HG03354 (cell line): ENCODE data around the gene PIK3R5.

Experiments
- ATAC-seq: cut with Tn5 transposase; IDR thresholded peaks from one replicate; pipeline ENCODE4 v1.9.1; 2021; ENCODE audit warnings: mild to moderate bottlenecking; ENCODE audit not compliant: unreplicated experiment, poor library complexity, severe bottlenecking

Gene PIK3R5

GRCh38 chr17:8934346-8934745, 31.2 kb downstream of the PIK3R5 start:
- no peak for ATAC-seq

- ATAC-seq, result no peak
Measured at GRCh38 chr17:8930649-8931048, 34.9 kb downstream of the PIK3R5 start.

GRCh38 chr17:8928347-8928746, 37.2 kb downstream of the PIK3R5 start:
- ATAC-seq, result no peak

- no peak for ATAC-seq
Measured at GRCh38 chr17:8927395-8927794, 38.1 kb downstream of the PIK3R5 start.

- no peak for ATAC-seq
Measured at GRCh38 chr17:8925808-8926207, 39.7 kb downstream of the PIK3R5 start.

- no peak for ATAC-seq
Measured at GRCh38 chr17:8925141-8925540, 40.4 kb downstream of the PIK3R5 start.

- peak; percentile 84 for ATAC-seq
Measured at GRCh38 chr17:8924595-8924994, 40.9 kb downstream of the PIK3R5 start.

- no peak for ATAC-seq
Measured at GRCh38 chr17:8923762-8924161, 41.7 kb downstream of the PIK3R5 start.

GRCh38 chr17:8922928-8923327, 42.6 kb downstream of the PIK3R5 start:
- no peak for ATAC-seq

GRCh38 chr17:8922451-8922850, 43.1 kb downstream of the PIK3R5 start:
- no peak for ATAC-seq

GRCh38 chr17:8921147-8921546, 44.4 kb downstream of the PIK3R5 start:
- no peak for ATAC-seq

GRCh38 chr17:8918807-8919465, 46.6 kb downstream of the PIK3R5 start:
- no peak for ATAC-seq

- ATAC-seq, result no peak
Measured at GRCh38 chr17:8916466-8916865, 49.0 kb downstream of the PIK3R5 start.

GRCh38 chr17:8914554-8914953, 51.0 kb downstream of the PIK3R5 start:
- no peak for ATAC-seq

GRCh38 chr17:8913879-8914278, 51.6 kb downstream of the PIK3R5 start:
- no peak for ATAC-seq

- no peak for ATAC-seq
Measured at GRCh38 chr17:8913091-8913490, 52.4 kb downstream of the PIK3R5 start.

GRCh38 chr17:8912084-8912981, 53.2 kb downstream of the PIK3R5 start:
- ATAC-seq, result no peak

- ATAC-seq, result no peak
Measured at GRCh38 chr17:8910969-8911604, 54.4 kb downstream of the PIK3R5 start.

- no peak for ATAC-seq
Measured at GRCh38 chr17:8909586-8910270, 55.8 kb downstream of the PIK3R5 start.

GRCh38 chr17:8905331-8905730, 60.2 kb downstream of the PIK3R5 start:
- no peak for ATAC-seq
